ENCODE measurements around the gene ATP5F1E.

Gene ATP5F1E

GRCh38 chr20:59004763-59005522 lies 27.2 kb downstream of the ATP5F1E start:
- DNase-seq = no peak

GRCh38 chr20:59004493-59004762 lies 27.7 kb downstream of the ATP5F1E start:
- DNase-seq = peak; percentile 55

GRCh38 chr20:59003836-59004492 lies 28.2 kb downstream of the ATP5F1E start:
- no peak for DNase-seq

- DNase-seq = no peak
Measured at GRCh38 chr20:59002874-59003399, 29.2 kb downstream of the ATP5F1E start.

GRCh38 chr20:59002388-59002787 lies 29.7 kb downstream of the ATP5F1E start:
- no peak for DNase-seq

- DNase-seq = no peak
Measured at GRCh38 chr20:59001449-59002171, 30.5 kb downstream of the ATP5F1E start.

- DNase-seq = no peak
Measured at GRCh38 chr20:59001068-59001448, 31.1 kb downstream of the ATP5F1E start.

GRCh38 chr20:59000326-59000725 lies 31.8 kb downstream of the ATP5F1E start:
- DNase-seq = no peak

GRCh38 chr20:58998656-58999055 lies 33.5 kb downstream of the ATP5F1E start:
- no peak for DNase-seq

GRCh38 chr20:58997141-58997770 lies 34.9 kb downstream of the ATP5F1E start:
- no peak for DNase-seq

- DNase-seq = no peak
Measured at GRCh38 chr20:58996226-58996611, 35.9 kb downstream of the ATP5F1E start.

- no peak for DNase-seq
Measured at GRCh38 chr20:58995461-58996225, 36.5 kb downstream of the ATP5F1E start.

GRCh38 chr20:58994390-58995159 lies 37.6 kb downstream of the ATP5F1E start:
- DNase-seq = no peak

GRCh38 chr20:58993332-58994248 lies 38.5 kb downstream of the ATP5F1E start:
- no peak for DNase-seq

GRCh38 chr20:58992911-58993310 lies 39.2 kb downstream of the ATP5F1E start:
- DNase-seq = no peak

- DNase-seq = no peak
Measured at GRCh38 chr20:58991715-58992114, 40.4 kb downstream of the ATP5F1E start.

- DNase-seq = no peak
Measured at GRCh38 chr20:58990651-58991445, 41.3 kb downstream of the ATP5F1E start.

GRCh38 chr20:58989196-58989595 lies 42.9 kb downstream of the ATP5F1E start:
- no peak for DNase-seq

GRCh38 chr20:58988565-58988882 lies 43.6 kb downstream of the ATP5F1E start:
- no peak for DNase-seq

Measured in effector CD4-positive, alpha-beta T cell (primary cell).